Mesenchymal stem cell (in vitro differentiated cells and primary cell): Measurements from ENCODE around the gene NCF1.
"Not testable (repeated sequence)": the region's sequence is repeated elsewhere in the genome, so short reads cannot be mapped to it uniquely, and the experiment has no call there.

Experiments
- DNase-seq: peaks from one replicate; pipeline ENCODE4 v3.0.0-alpha.2; 2013
- H2AFZ ChIP-seq: one replicate; pipeline ENCODE4 v1.6.1; 2013; ENCODE audit warnings: low read depth, mild to moderate bottlenecking, control low read depth, inconsistent platforms, low read length, moderate library complexity
- H2AK5ac ChIP-seq: 2 replicates; pipeline ENCODE4 v1.6.1; 2013; ENCODE audit warnings: low read length, moderate library complexity, mild to moderate bottlenecking, inconsistent platforms; ENCODE audit not compliant: severe bottlenecking
- H2BK120ac ChIP-seq: one replicate; pipeline ENCODE4 v1.6.1; 2013; ENCODE audit warnings: low read depth, mild to moderate bottlenecking, inconsistent platforms, low read length, moderate library complexity
- H2BK12ac ChIP-seq, 2 experiments: one replicate each; pipeline ENCODE4 v1.6.1; 2013; ENCODE audit warnings: inconsistent platforms in 2 of 2, low read length in 2 of 2, mild to moderate bottlenecking in 2 of 2, moderate library complexity in 2 of 2, control low read depth in 1 of 2
- H2BK15ac ChIP-seq: one replicate; pipeline ENCODE4 v1.6.1; 2013; ENCODE audit warnings: mild to moderate bottlenecking, low read depth, inconsistent platforms; ENCODE audit not compliant: poor library complexity, severe bottlenecking
- H2BK5ac ChIP-seq: 2 replicates; pipeline ENCODE4 v1.6.1; 2013; ENCODE audit warnings: low read depth, mild to moderate bottlenecking, low read length, control low read depth, inconsistent platforms; ENCODE audit not compliant: poor library complexity, severe bottlenecking
- H3K14ac ChIP-seq, 2 experiments: one replicate each; pipeline ENCODE4 v1.6.1; 2013; ENCODE audit warnings: inconsistent platforms in 2 of 2, low read length in 2 of 2, control low read depth in 1 of 2, mild to moderate bottlenecking in 1 of 2, moderate library complexity in 1 of 2
- H3K18ac ChIP-seq, 2 experiments: one replicate each; pipeline ENCODE4 v1.6.1; 2013; ENCODE audit warnings: inconsistent platforms in 2 of 2, low read length in 2 of 2, control low read depth in 1 of 2, low read depth in 1 of 2, mild to moderate bottlenecking in 1 of 2
- H3K23ac ChIP-seq, 2 experiments: one replicate each; pipeline ENCODE4 v1.6.1; 2013; ENCODE audit warnings: inconsistent platforms in 2 of 2, low read length in 2 of 2, mild to moderate bottlenecking in 2 of 2, moderate library complexity in 2 of 2, control low read depth in 1 of 2
- H3K27ac ChIP-seq: 2 replicates; pipeline ENCODE4 v1.5.1; 2013; ENCODE audit warnings: mild to moderate bottlenecking, moderate library complexity, low read length, control low read depth, inconsistent platforms; ENCODE audit not compliant: poor library complexity, severe bottlenecking
- H3K27me3 ChIP-seq, 2 experiments: 2 replicates each; pipeline versions ENCODE4 v1.6.1 to v1.7.0; 2013; ENCODE audit warnings: low read length in 2 of 2, mild to moderate bottlenecking in 2 of 2, moderate library complexity in 2 of 2, control low read depth in 1 of 2, inconsistent platforms in 1 of 2; ENCODE audit not compliant: control insufficient read depth in 1 of 2, insufficient read depth in 1 of 2
- H3K36me3 ChIP-seq, 2 experiments: 2 replicates each; pipeline versions ENCODE4 v1.6.1 to v1.7.0; 2013; ENCODE audit warnings: low read length in 2 of 2, control low read depth in 1 of 2, inconsistent platforms in 1 of 2, low read depth in 1 of 2, mild to moderate bottlenecking in 1 of 2; ENCODE audit not compliant: insufficient read depth in 2 of 2, control insufficient read depth in 1 of 2
- H3K4ac ChIP-seq, 2 experiments: one replicate each; pipeline ENCODE4 v1.6.1; 2013; ENCODE audit warnings: inconsistent platforms in 2 of 2, low read length in 2 of 2, mild to moderate bottlenecking in 2 of 2, moderate library complexity in 2 of 2, control low read depth in 1 of 2, low read depth in 1 of 2
- H3K4me1 ChIP-seq: 2 replicates; pipeline ENCODE4 v1.6.1; 2013; ENCODE audit warnings: low read depth, low read length, control low read depth; ENCODE audit not compliant: control insufficient read depth, insufficient read depth
- H3K4me2 ChIP-seq: 2 replicates; pipeline ENCODE4 v1.6.1; 2013; ENCODE audit warnings: low read length, mild to moderate bottlenecking, inconsistent platforms; ENCODE audit not compliant: poor library complexity, severe bottlenecking
- H3K4me3 ChIP-seq, 2 experiments: 2 replicates each; pipeline versions ENCODE4 v1.5.1 to v1.7.0; 2013; ENCODE audit warnings: low read length in 2 of 2, mild to moderate bottlenecking in 2 of 2, control low read depth in 1 of 2, low read depth in 1 of 2; ENCODE audit not compliant: insufficient read depth in 1 of 2
- H3K79me1 ChIP-seq: replicated peaks from 2 replicates; pipeline ENCODE4 v1.6.1; 2013; ENCODE audit warnings: mild to moderate bottlenecking, control low read depth, low read length, inconsistent platforms; ENCODE audit not compliant: poor library complexity, severe bottlenecking
- H3K9ac ChIP-seq: 2 replicates; pipeline ENCODE4 v1.7.0; 2013; ENCODE audit warnings: mild to moderate bottlenecking, low read length, moderate library complexity
- H3K9me3 ChIP-seq: 2 replicates; pipeline ENCODE4 v1.7.0; 2013; ENCODE audit warnings: mild to moderate bottlenecking, low read length; ENCODE audit not compliant: control insufficient read depth
- H4K8ac ChIP-seq: one replicate; pipeline ENCODE4 v1.6.1; 2013; ENCODE audit warnings: inconsistent platforms, mild to moderate bottlenecking, low read length, moderate library complexity
- H4K91ac ChIP-seq: one replicate; pipeline ENCODE4 v1.6.1; 2013; ENCODE audit warnings: mild to moderate bottlenecking, low read length, inconsistent platforms
- WGBS: methylation state at CpG from one replicate; pipeline ENCODE4 v1.1.7; 2013; ENCODE audit warnings: mixed read lengths; 5-methylcytosine and 5-hydroxymethylcytosine counted together

The NCF1 gene

GRCh38 chr7:74756673-74757072, 17.1 kb upstream of the NCF1 start:
- not testable (repeated sequence) for H3K18ac ChIP-seq, H3K14ac ChIP-seq, H3K36me3 ChIP-seq, H3K27me3 ChIP-seq, H2BK5ac ChIP-seq, H2BK12ac ChIP-seq, H2BK120ac ChIP-seq, H3K4me2 ChIP-seq, H4K8ac ChIP-seq, H3K4ac ChIP-seq, DNase-seq, H4K91ac ChIP-seq, H3K4me1 ChIP-seq, H3K79me1 ChIP-seq, H2AFZ ChIP-seq, H3K27ac ChIP-seq, H3K4me3 ChIP-seq, H3K9me3 ChIP-seq, H2AK5ac ChIP-seq, H2BK15ac ChIP-seq, H3K23ac ChIP-seq, H3K9ac ChIP-seq
- no CpG with 5 or more reads among the region's 5 CpGs for WGBS

DNA sequence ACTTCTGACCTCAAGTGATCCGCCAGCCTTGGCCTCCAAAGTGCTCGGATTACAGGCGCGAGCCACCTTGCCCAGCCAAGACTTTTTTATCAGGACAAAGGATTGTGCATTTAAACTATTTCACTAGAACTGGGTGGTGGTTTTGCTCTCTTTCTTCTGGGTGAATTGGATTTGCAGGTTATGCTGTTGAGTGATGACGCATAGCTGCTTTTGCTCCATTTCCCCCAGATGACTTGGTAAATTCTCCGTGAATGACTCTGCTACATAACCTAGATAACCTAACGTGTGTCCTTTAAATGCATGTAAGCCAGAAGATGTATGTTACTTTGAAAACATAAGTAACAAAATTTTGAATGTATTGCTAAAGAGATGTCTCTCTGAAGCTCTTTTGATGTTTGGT, 15.5 kb upstream of the NCF1 start:
- H3K9me3 ChIP-seq, H2BK120ac ChIP-seq, DNase-seq, H3K4me3 ChIP-seq, H2AFZ ChIP-seq, H2BK15ac ChIP-seq, H3K4me1 ChIP-seq, H3K79me1 ChIP-seq, H2BK12ac ChIP-seq, H3K27me3 ChIP-seq, H2BK5ac ChIP-seq, H3K9ac ChIP-seq, H3K14ac ChIP-seq, H2AK5ac ChIP-seq, H4K91ac ChIP-seq, H3K18ac ChIP-seq, H4K8ac ChIP-seq, H3K27ac ChIP-seq, H3K4ac ChIP-seq, H3K4me2 ChIP-seq, H3K36me3 ChIP-seq, H3K23ac ChIP-seq: not testable (repeated sequence)
- no CpG with 5 or more reads among the region's 7 CpGs for WGBS

GRCh38 chr7:74758982-74759381, 14.8 kb upstream of the NCF1 start:
- H2BK15ac ChIP-seq, H3K4me1 ChIP-seq, H3K14ac ChIP-seq, H3K23ac ChIP-seq, H2AFZ ChIP-seq, H3K27me3 ChIP-seq, H3K79me1 ChIP-seq, H2AK5ac ChIP-seq, H3K4me2 ChIP-seq, H3K4ac ChIP-seq, H2BK120ac ChIP-seq, DNase-seq, H3K9ac ChIP-seq, H3K4me3 ChIP-seq, H2BK5ac ChIP-seq, H2BK12ac ChIP-seq, H3K18ac ChIP-seq, H4K8ac ChIP-seq, H3K27ac ChIP-seq, H3K36me3 ChIP-seq, H3K9me3 ChIP-seq, H4K91ac ChIP-seq: not testable (repeated sequence)
- no CpG with 5 or more reads among the region's 3 CpGs for WGBS

- H3K18ac ChIP-seq, H3K23ac ChIP-seq, H2AFZ ChIP-seq, H3K4me1 ChIP-seq, H2BK120ac ChIP-seq, H3K4me2 ChIP-seq, H4K91ac ChIP-seq, DNase-seq, H2BK5ac ChIP-seq, H2BK15ac ChIP-seq, H3K4ac ChIP-seq, H3K79me1 ChIP-seq, H4K8ac ChIP-seq, H3K9ac ChIP-seq, H3K14ac ChIP-seq, H2BK12ac ChIP-seq, H3K9me3 ChIP-seq, H3K27ac ChIP-seq, H3K4me3 ChIP-seq, H2AK5ac ChIP-seq, H3K36me3 ChIP-seq, H3K27me3 ChIP-seq: not testable (repeated sequence)
- no CpG with 5 or more reads among the region's 17 CpGs for WGBS
These were observed 8.4 kb upstream of the NCF1 start for GRCh38 chr7:74765205-74765918.
